ENCODE measurements around the gene KPTN. TPM values are rescaled to one million over a fixed set of nuclear protein-coding genes. Genes with fewer than 3 reads are reported as not detected.

KPTN gene
- total and polyA plus RNA-seq, 4 donors: 2.3 to 6.0 (median 4.0) TPM

DNA sequence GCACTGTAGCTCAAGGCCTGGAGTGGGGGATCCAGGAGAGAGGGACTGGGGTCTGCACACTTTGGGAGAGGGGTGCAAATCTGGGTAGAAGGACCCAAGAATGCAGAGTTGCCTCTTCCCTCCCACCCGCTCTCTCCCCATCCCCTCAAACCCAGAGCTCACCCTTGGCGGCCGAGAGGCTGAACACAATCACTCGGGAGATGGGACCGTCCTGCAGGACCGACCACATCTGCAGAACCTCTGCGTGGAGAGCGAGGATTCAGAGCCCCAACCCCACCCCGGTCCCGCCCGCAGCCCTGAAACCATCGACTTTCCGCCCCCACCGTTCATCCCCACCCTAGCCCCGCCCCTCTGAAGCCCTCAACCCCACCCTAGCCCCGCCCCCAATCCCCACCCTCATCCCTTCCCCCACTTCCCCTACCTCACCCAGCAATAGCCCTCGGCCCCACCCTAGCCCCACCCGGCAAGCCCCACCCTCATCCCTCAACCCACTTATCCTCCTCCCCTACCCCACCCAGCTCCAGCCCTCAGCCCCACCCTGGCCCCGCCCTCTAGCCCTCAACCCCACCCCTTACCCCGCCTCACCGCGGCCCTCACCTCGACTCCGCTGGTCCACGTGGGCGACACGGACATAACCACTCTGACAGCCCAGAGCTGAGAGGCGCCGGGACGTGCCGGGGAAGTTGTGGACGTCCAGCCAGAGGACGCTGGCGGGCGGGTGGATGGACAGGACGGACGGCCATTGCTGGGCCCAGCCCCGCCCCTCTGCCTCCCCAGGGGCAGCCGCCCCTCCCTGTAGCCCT is 4.1 kb downstream of the KPTN start:
- TF ChIP-seq SP1 (IDR thresholded peaks at IDR 0.05) (no peak), ATF3 (IDR thresholded peaks at IDR 0.05) (no peak), RXRA (IDR thresholded peaks at IDR 0.05) (no peak), JUND (IDR thresholded peaks at IDR 0.05) (no peak), ZBTB33 (IDR thresholded peaks at IDR 0.05) (no peak), FOXA1 (IDR thresholded peaks at IDR 0.05) (no peak), HNF4G (IDR thresholded peaks at IDR 0.05) (no peak), TAF1 (conservative IDR thresholded peaks at IDR 0.05) (no peak), GABPA (IDR thresholded peaks at IDR 0.05 in 1 of 2, conservative IDR thresholded peaks at IDR 0.05 in 1 of 2) (no peak), CTCF (IDR thresholded peaks at IDR 0.05; ENCODE audit: low read depth, low read length, missing input control) (no peak), HNF4A (conservative IDR thresholded peaks at IDR 0.05) (no peak), FOXA2 (IDR thresholded peaks at IDR 0.05) (no peak), RAD21 (IDR thresholded peaks at IDR 0.05) (no peak), EGR1 (IDR thresholded peaks at IDR 0.05; ENCODE audit: low read depth in 2 of 2) (no peak), NR2F2 (IDR thresholded peaks at IDR 0.05) (no peak), YY1 (IDR thresholded peaks at IDR 0.05) (no peak)
- TF ChIP-seq, protein P1, sequence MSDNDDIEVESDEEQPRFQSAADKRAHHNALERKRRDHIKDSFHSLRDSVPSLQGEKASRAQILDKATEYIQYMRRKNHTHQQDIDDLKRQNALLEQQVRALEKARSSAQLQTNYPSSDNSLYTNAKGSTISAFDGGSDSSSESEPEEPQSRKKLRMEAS (IDR thresholded peaks at IDR 0.05): no peak
- TF ChIP-seq, protein P2, sequence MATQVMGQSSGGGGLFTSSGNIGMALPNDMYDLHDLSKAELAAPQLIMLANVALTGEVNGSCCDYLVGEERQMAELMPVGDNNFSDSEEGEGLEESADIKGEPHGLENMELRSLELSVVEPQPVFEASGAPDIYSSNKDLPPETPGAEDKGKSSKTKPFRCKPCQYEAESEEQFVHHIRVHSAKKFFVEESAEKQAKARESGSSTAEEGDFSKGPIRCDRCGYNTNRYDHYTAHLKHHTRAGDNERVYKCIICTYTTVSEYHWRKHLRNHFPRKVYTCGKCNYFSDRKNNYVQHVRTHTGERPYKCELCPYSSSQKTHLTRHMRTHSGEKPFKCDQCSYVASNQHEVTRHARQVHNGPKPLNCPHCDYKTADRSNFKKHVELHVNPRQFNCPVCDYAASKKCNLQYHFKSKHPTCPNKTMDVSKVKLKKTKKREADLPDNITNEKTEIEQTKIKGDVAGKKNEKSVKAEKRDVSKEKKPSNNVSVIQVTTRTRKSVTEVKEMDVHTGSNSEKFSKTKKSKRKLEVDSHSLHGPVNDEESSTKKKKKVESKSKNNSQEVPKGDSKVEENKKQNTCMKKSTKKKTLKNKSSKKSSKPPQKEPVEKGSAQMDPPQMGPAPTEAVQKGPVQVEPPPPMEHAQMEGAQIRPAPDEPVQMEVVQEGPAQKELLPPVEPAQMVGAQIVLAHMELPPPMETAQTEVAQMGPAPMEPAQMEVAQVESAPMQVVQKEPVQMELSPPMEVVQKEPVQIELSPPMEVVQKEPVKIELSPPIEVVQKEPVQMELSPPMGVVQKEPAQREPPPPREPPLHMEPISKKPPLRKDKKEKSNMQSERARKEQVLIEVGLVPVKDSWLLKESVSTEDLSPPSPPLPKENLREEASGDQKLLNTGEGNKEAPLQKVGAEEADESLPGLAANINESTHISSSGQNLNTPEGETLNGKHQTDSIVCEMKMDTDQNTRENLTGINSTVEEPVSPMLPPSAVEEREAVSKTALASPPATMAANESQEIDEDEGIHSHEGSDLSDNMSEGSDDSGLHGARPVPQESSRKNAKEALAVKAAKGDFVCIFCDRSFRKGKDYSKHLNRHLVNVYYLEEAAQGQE (IDR thresholded peaks at IDR 0.05): no peak
- Histone ChIP-seq H3K9me3 (ENCODE audit: control insufficient read depth in 4 of 4, low read length in 3 of 4) (no peaks in the 10 kb centered on the region), H3K36me3 (ENCODE audit: control insufficient read depth in 4 of 4, insufficient read depth in 3 of 4, low read depth in 1 of 4, low read length in 3 of 4) (peaks cover 0 to 1% (median 0%) of the 10 kb centered on the region in 4 donors), H3K9ac (ENCODE audit: low read depth in 1 of 2, low read length in 2 of 2) (no peak overlapping the region), H3K4me3 (ENCODE audit: low read depth in 1 of 3, low read length in 3 of 3) (no peak overlapping the region), H3K27me3 (ENCODE audit: control insufficient read depth in 4 of 4, insufficient read depth in 4 of 4, low read length in 3 of 4) (no peaks in the 10 kb centered on the region), H3K4me1 (ENCODE audit: control insufficient read depth in 4 of 4, insufficient read depth in 4 of 4, low read length in 3 of 4) (peaks cover 0 to 7% (median 2%) of the 10 kb centered on the region in 4 donors), H3K27ac (ENCODE audit: low read depth in 1 of 2, low read length in 2 of 2) (no peak overlapping the region)
- DNase-seq (ENCODE audit: low spot score): no peak
- WGBS: 34% methylated on average over 39 of the region's 39 CpGs

Data from liver (tissue), 9 donors.